Thoracic aorta (tissue), 2 donors: Measurements from ENCODE around the gene TMX2. TPM values are rescaled to one million over a fixed set of nuclear protein-coding genes. Genes with fewer than 3 reads are reported as not detected.

Source experiments
- ATAC-seq: fragments of 150-250 bp; one replicate; pipeline ENCODE4 v1.8.0; 2017; ENCODE audit warnings: low read depth; ENCODE audit not compliant: insufficient number of reproducible peaks, low FRiP score
- DNase-seq: peaks from one replicate; pipeline ENCODE4 v3.0.0-alpha.2; 2020; ENCODE audit warnings: low spot score
- H3K27ac ChIP-seq, 2 donors: fragments of 200-600 bp; sonication (generic); 1 replicate in 1 of 2; 2 replicates in 1 of 2; pipeline ENCODE4 v1.5.1; 2016; ENCODE audit warnings: mild to moderate bottlenecking in 2 of 2, moderate library complexity in 2 of 2
- H3K27me3 ChIP-seq: fragments of 200-600 bp; sonication (generic); replicated peaks from 2 replicates; pipeline ENCODE4 v1.6.0; 2016; ENCODE audit warnings: mild to moderate bottlenecking; ENCODE audit not compliant: insufficient read depth
- H3K36me3 ChIP-seq: fragments of 200-600 bp; sonication (generic); one replicate; pipeline ENCODE4 v1.5.1; 2016
- H3K4me1 ChIP-seq, 2 donors: fragments of 200-600 bp; sonication (generic); 1 replicate in 1 of 2; 2 replicates in 1 of 2; pipeline versions ENCODE4 v1.5.1 to v1.6.0; 2016; ENCODE audit warnings: low read depth in 2 of 2, mild to moderate bottlenecking in 1 of 2; ENCODE audit not compliant: control insufficient read depth in 1 of 2
- H3K4me3 ChIP-seq: fragments of 200-600 bp; sonication (generic); 2 replicates; pipeline ENCODE4 v1.5.1; 2016; ENCODE audit warnings: mild to moderate bottlenecking
- H3K9me3 ChIP-seq: fragments of 200-600 bp; sonication (generic); 2 replicates; pipeline ENCODE4 v1.5.1; 2016
- CTCF ChIP-seq: fragments of 200-600 bp; sonication (generic); IDR thresholded peaks from one replicate; pipeline ENCODE4 v1.5.1; 2019; ENCODE audit warnings: antibody characterized with exemption
- total RNA-seq, 2 donors: library from RNA; depleted of rRNA; stranded (reverse); fragments of >200 nt; gene quantifications; one replicate each; pipeline versions ENCODE4 v1.1.0 to v1.2.3, GENCODE V29; 2016

Gene TMX2
- total RNA-seq, 2 donors from 2014 or later, result 47.4 to 57.2 TPM

GRCh38 chr11:57761301-57762234 is 49.2 kb downstream of the TMX2 start, which contains the start of gene CTNND1:
TSS of gene CTNND1 (plus strand) at chr11:57761802. CDS start at chr11:57791479, 29,677 bp downstream.
- Histone ChIP-seq H3K9me3 (no peaks in the 10 kb centered on the region), H3K4me1 (peaks cover 18 to 27% of the 10 kb centered on the region in 2 donors), H3K27ac (peak within 1 kb of the TSS; percentile 80 to 88), H3K27me3 (no peaks in the 10 kb centered on the region), H3K36me3 (no peaks in the 10 kb centered on the region), H3K4me3 (peak within 1 kb of the TSS; percentile 86)
- no peak for TF ChIP-seq CTCF
- peak; percentile 99 for ATAC-seq
- DNase-seq, result peak; percentile 74

- TF ChIP-seq CTCF, result no peak
- ATAC-seq (no peak), DNase-seq (no peak)
- no peaks in the 10 kb centered on the region for H3K9me3 ChIP-seq
- H3K4me1 ChIP-seq, result peaks cover 19 to 34% of the 10 kb centered on the region in 2 donors
- H3K36me3 ChIP-seq, result no peaks in the 10 kb centered on the region
- no peaks in the 10 kb centered on the region for H3K27me3 ChIP-seq
- H3K27ac ChIP-seq, result peak overlapping the region; percentile 80 to 88
- H3K4me3 ChIP-seq, result peak overlapping the region; percentile 86
These were observed 50.0 kb downstream of the TMX2 start for GRCh38 chr11:57762235-57762861.

- peak overlapping the region; percentile 86 for H3K4me3 ChIP-seq
- no peaks in the 10 kb centered on the region for H3K9me3 ChIP-seq
- no peaks in the 10 kb centered on the region for H3K27me3 ChIP-seq
- peaks cover 22 to 39% of the 10 kb centered on the region in 2 donors for H3K4me1 ChIP-seq
- no peak for TF ChIP-seq CTCF
- H3K36me3 ChIP-seq, result no peaks in the 10 kb centered on the region
- DNase-seq (no peak), ATAC-seq (no peak)
- H3K27ac ChIP-seq, result peak overlapping the region; percentile 5 to 80
These were observed 51.2 kb downstream of the TMX2 start for GRCh38 chr11:57763568-57763967.

GRCh38 chr11:57764021-57764420 is 51.6 kb downstream of the TMX2 start:
- peaks cover 22 to 43% of the 10 kb centered on the region in 2 donors for H3K4me1 ChIP-seq
- TF ChIP-seq CTCF, result no peak
- no peaks in the 10 kb centered on the region for H3K27me3 ChIP-seq
- peak overlapping the region; percentile 86 for H3K4me3 ChIP-seq
- H3K36me3 ChIP-seq, result no peaks in the 10 kb centered on the region
- DNase-seq (no peak), ATAC-seq (no peak)
- no peaks in the 10 kb centered on the region for H3K9me3 ChIP-seq
- H3K27ac ChIP-seq, result peak overlapping the region in 1 of 2 donors; percentile 80

- DNase-seq, result no peak
- Histone ChIP-seq H3K4me1 (peaks cover 25 to 49% of the 10 kb centered on the region in 2 donors), H3K36me3 (no peaks in the 10 kb centered on the region), H3K27ac (peak overlapping the region in 1 of 2 donors; percentile 80), H3K9me3 (no peaks in the 10 kb centered on the region), H3K4me3 (peak overlapping the region; percentile 86), H3K27me3 (no peaks in the 10 kb centered on the region)
- TF ChIP-seq CTCF, result no peak
- ATAC-seq, result no peak
These were observed 52.2 kb downstream of the TMX2 start for GRCh38 chr11:57764566-57764965.
